Heart left ventricle (tissue), 13 donors: Measurements from ENCODE around the gene KIRREL3.
"Not testable (repeated sequence)": the region's sequence is repeated elsewhere in the genome, so short reads cannot be mapped to it uniquely, and the experiment has no call there.

Source experiments
- POLR2A ChIP-seq, 2 donors: fragments of 450-650 bp; IDR thresholded peaks; one replicate each; pipeline ENCODE4 v1.6.1; 2017; ENCODE audit warnings: antibody characterized with exemption in 2 of 2, mild to moderate bottlenecking in 2 of 2, moderate library complexity in 2 of 2
- TF ChIP-seq, protein P1 (sequence below), 12 donors: fragments of 200-600 bp; sonication (generic) in 4 of 12; IDR thresholded peaks; one replicate each; pipeline versions ENCODE4 v1.5.0 to v1.8.0; 2018 to 2022; ENCODE audit warnings: antibody characterized with exemption in 12 of 12, mild to moderate bottlenecking in 5 of 12
- donor health status: ischemic (EF 13 %, LVEDD 7.1; RV severe dilation, severe dysfunction).
- donor health status: DM: no; HTN: yes; CAD: no.
- donor health status: DM: no; HTN: no; CAD: no.
- donor health status: ischemic (EF 25% LVEDD 6.9; RV normal size, moderate dysfunction).
- donor health status: ischemic (EF 25% LVEDD 5.7; RV mildly dilated, moderate dysfunction).
- donor health status: ischemic (EF 35%, LVEDD 5.7; RV mildly dilated, moderate dysfunction).
- donor health status: nonischemic (EF 11% LVEDD 7.7; RV severe dilation, severe dysfunction).
- donor health status: DM: yes; HTN: yes; CAD: no.
- donor health status: PGD.
- donor health status: ischemic (EF 29% LVEDD 5.4; RV normal size, mild dysfunction).
- donor health status: nonischemic (EF 23%, LVEDD 6.1; RV moderate dilation, normal function).

DNA sequence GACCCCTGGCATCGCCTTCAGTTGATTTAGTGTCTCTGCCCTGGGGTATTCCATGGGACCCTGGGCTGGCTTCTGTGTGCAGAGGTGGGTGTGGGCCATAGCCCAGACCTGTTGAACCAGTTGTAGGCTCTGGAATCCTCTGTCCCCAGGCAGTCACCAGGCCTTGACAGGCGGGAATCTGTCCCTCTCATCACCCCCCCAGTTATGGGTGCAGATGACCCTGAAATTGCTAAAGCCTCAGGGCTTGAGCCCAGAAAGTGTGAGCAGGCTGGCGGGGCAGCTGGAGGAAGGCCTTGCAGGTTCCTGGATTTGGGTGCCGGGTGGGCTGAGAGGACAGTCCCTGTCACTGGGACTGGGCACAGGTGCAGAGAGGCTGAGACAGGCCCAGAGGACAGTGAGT lies 617.9 kb downstream of the KIRREL3 start:
- TF ChIP-seq, protein P1, sequence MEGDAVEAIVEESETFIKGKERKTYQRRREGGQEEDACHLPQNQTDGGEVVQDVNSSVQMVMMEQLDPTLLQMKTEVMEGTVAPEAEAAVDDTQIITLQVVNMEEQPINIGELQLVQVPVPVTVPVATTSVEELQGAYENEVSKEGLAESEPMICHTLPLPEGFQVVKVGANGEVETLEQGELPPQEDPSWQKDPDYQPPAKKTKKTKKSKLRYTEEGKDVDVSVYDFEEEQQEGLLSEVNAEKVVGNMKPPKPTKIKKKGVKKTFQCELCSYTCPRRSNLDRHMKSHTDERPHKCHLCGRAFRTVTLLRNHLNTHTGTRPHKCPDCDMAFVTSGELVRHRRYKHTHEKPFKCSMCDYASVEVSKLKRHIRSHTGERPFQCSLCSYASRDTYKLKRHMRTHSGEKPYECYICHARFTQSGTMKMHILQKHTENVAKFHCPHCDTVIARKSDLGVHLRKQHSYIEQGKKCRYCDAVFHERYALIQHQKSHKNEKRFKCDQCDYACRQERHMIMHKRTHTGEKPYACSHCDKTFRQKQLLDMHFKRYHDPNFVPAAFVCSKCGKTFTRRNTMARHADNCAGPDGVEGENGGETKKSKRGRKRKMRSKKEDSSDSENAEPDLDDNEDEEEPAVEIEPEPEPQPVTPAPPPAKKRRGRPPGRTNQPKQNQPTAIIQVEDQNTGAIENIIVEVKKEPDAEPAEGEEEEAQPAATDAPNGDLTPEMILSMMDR (IDR thresholded peaks at IDR 0.05) = not testable (repeated sequence)
- TF ChIP-seq POLR2A (IDR thresholded peaks at IDR 0.05) = not testable (repeated sequence)
